ENCODE data around the gene COX11.

The COX11 gene

DNA sequence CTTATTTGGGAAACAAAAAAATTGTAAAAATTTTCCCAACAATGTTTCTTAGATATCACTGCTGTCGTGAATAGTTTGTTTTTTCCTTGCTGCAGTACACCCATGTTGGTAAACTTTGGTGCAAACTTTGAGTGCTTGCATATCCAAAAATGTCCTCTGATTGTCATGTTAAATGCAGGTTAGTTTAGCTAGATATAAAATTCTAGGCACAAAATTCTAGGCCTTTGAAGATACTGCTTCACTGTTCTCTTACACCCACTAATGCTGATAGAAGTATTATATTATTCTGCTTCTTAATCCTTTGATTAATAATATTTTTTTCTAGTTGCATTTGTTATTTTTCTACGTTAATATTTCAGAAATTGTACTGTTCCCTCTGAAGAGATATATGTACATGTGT lies 51.7 kb downstream of the COX11 start:
- no peak for DNase-seq
- intact Hi-C loops (cut with DNase I), result no loop called here

Data from head of caudate nucleus (tissue), 42 donors.